WTC11 (cell line): ENCODE results near the gene VPS25.

Experiments
- CTCF ChIP-seq: fragments of 200-600 bp; IDR thresholded peaks from 2 replicates; pipeline ENCODE4 v1.8.0; 2022; ENCODE audit warnings: antibody characterized with exemption
- ERG ChIP-seq: fragments of 250-450 bp; sonication (Bioruptor Pico); IDR thresholded peaks from 2 replicates; pipeline ENCODE4 v1.8.0; 2021; ENCODE audit warnings: mild to moderate bottlenecking
- HMGXB4 ChIP-seq: sonication (generic); formaldehyde crosslinking; IDR thresholded peaks from 2 replicates; pipeline ENCODE4 v1.8.1; 2023; ENCODE audit warnings: mild to moderate bottlenecking, moderate library complexity, missing genetic modification reagents
- ZBTB21 ChIP-seq: sonication (generic); formaldehyde crosslinking; IDR thresholded peaks from 2 replicates; pipeline ENCODE4 v1.8.1; 2023; ENCODE audit warnings: mild to moderate bottlenecking, missing genetic modification reagents, borderline replicate concordance
- ZMAT4 ChIP-seq: fragments of 250-450 bp; sonication (Bioruptor Pico); IDR thresholded peaks from 2 replicates; pipeline ENCODE4 v1.9.0; 2021; ENCODE audit warnings: mild to moderate bottlenecking
- ZNF121 ChIP-seq: sonication (generic); formaldehyde crosslinking; IDR thresholded peaks from 2 replicates; pipeline ENCODE4 v1.8.0; 2023; ENCODE audit warnings: missing genetic modification reagents
- ZNF263 ChIP-seq: sonication (generic); formaldehyde crosslinking; IDR thresholded peaks from 2 replicates; pipeline ENCODE4 v1.8.1; 2022; ENCODE audit warnings: low read depth, mild to moderate bottlenecking, moderate library complexity, missing genetic modification reagents
- ZNF281 ChIP-seq: sonication (generic); formaldehyde crosslinking; IDR thresholded peaks from 2 replicates; pipeline ENCODE4 v1.8.0; 2023; ENCODE audit warnings: mild to moderate bottlenecking, missing genetic modification reagents

GRCh38 chr17:42748908-42749798 lies 24.1 kb upstream of the VPS25 start:
- no peak for TF ChIP-seq ERG (CRISPR knock-in tag)
- no peak for TF ChIP-seq ZBTB21 (CRISPR knock-in tag)
- TF ChIP-seq HMGXB4 (CRISPR knock-in tag): no peak
- TF ChIP-seq CTCF: no peak
- no peak for TF ChIP-seq ZMAT4 (CRISPR knock-in tag)
- TF ChIP-seq ZNF121: no peak
- TF ChIP-seq ZNF263 (CRISPR knock-in tag): no peak
- no peak for TF ChIP-seq ZNF281 (CRISPR knock-in tag)
